ENCODE results near the gene MARCHF11. TPM values are rescaled to one million over a fixed set of nuclear protein-coding genes. Genes with fewer than 3 reads are reported as not detected.

The MARCHF11 gene
- total and polyA plus RNA-seq, 2 donors (not counting 1 experiment from before 2014, with no cell fraction given): not detected

- H3K27me3 Mint-ChIP-seq: no peaks in the 10 kb centered on the region
- Histone ChIP-seq H3K4me1 (ENCODE audit: control insufficient read depth in 2 of 2, insufficient read depth in 2 of 2, low read length in 2 of 2) (no peaks in the 10 kb centered on the region), H3K4me2 (replicated peaks; ENCODE audit: low read depth, low read length, poor library complexity, severe bottlenecking) (no peak overlapping the region), H2AFZ (ENCODE audit: insufficient read depth, low read depth, low read length, poor library complexity, severe bottlenecking) (no peak overlapping the region), H3K36me3 (replicated peaks in 1 of 2; ENCODE audit: control extremely low read depth in 1 of 2, control insufficient read depth in 1 of 2, extremely low read depth in 1 of 2, insufficient read depth in 2 of 2, low read length in 1 of 2) (no peaks in the 10 kb centered on the region), H3K27me3 (replicated peaks in 1 of 4; ENCODE audit: control extremely low read depth in 1 of 4, control insufficient read depth in 3 of 4, insufficient read depth in 4 of 4, low read length in 3 of 4) (no peaks in the 10 kb centered on the region), H3K9me3 (ENCODE audit: control extremely low read depth in 1 of 3, control insufficient read depth in 2 of 3, insufficient read depth in 1 of 3, low read length in 2 of 3) (no peaks in the 10 kb centered on the region), H4K20me1 (ENCODE audit: control insufficient read depth, insufficient read depth, low read length, poor library complexity, severe bottlenecking) (no peaks in the 10 kb centered on the region), H3K4me3 (ENCODE audit: control extremely low read depth in 1 of 5, extremely low read depth in 1 of 5, insufficient read depth in 1 of 5, low read depth in 2 of 5, low read length in 4 of 5) (no peak overlapping the region), H3K9ac (ENCODE audit: low read length) (no peak overlapping the region), H3K79me2 (ENCODE audit: control insufficient read depth, insufficient read depth, low read length) (no peaks in the 10 kb centered on the region), H3K27ac (ENCODE audit: low read length in 2 of 2) (no peak overlapping the region)
- TF ChIP-seq EZH2 (IDR thresholded peaks at IDR 0.05; ENCODE audit: borderline replicate concordance, insufficient read depth, low read depth, low read length, poor library complexity, severe bottlenecking) (no peak), CTCF (IDR thresholded peaks at IDR 0.05) (no peak)
- H3K9me3 Mint-ChIP-seq (ENCODE audit: insufficient read depth): no peaks in the 10 kb centered on the region
- ATAC-seq (ENCODE audit: low read depth) (no peak), DNase-seq (no peak)
- no peaks in the 10 kb centered on the region for H3K4me1 Mint-ChIP-seq
- ChIA-PET CTCF (interaction anchor here (1.7 kb wide), 1 partner anchor 296 kb away, joined by 12 read pairs; no protein-coding TSS in a partner anchor), POLR2A (no interaction called here)
- H3K27ac Mint-ChIP-seq: no peak overlapping the region
- H3K4me3 Mint-ChIP-seq: no peak overlapping the region
- no CpG with 5 or more reads among the region's 2 CpGs for WGBS (ENCODE audit: insufficient coverage)
- intact Hi-C loops (cut with micrococcal nuclease): no loop called here
These were observed 20.0 kb downstream of the MARCHF11 start for GRCh38 chr5:16159636-16160035.

GRCh38 chr5:16156152-16156551, 23.4 kb downstream of the MARCHF11 start:
- intact Hi-C loops (cut with micrococcal nuclease): no loop called here
- POLR2A ChIA-PET: no interaction called here
- H3K27ac ChIP-seq (ENCODE audit: low read length in 2 of 2): no peak overlapping the region
- H2AFZ ChIP-seq (ENCODE audit: insufficient read depth, low read depth, low read length, poor library complexity, severe bottlenecking): no peak overlapping the region
- ATAC-seq (ENCODE audit: low read depth) (no peak), DNase-seq (no peak)
- H3K4me2 ChIP-seq (replicated peaks; ENCODE audit: low read depth, low read length, poor library complexity, severe bottlenecking): no peak overlapping the region
- WGBS (ENCODE audit: insufficient coverage): no CpG with 5 or more reads among the region's 1 CpG
- H3K9ac ChIP-seq (ENCODE audit: low read length): no peak overlapping the region
- no peaks in the 10 kb centered on the region for H4K20me1 ChIP-seq (ENCODE audit: control insufficient read depth, insufficient read depth, low read length, poor library complexity, severe bottlenecking)
- H3K4me3 ChIP-seq (ENCODE audit: control extremely low read depth in 1 of 5, extremely low read depth in 1 of 5, insufficient read depth in 1 of 5, low read depth in 2 of 5, low read length in 4 of 5): no peak overlapping the region
- no peaks in the 10 kb centered on the region for H3K79me2 ChIP-seq (ENCODE audit: control insufficient read depth, insufficient read depth, low read length)
- H3K27me3 ChIP-seq (replicated peaks in 1 of 4; ENCODE audit: control extremely low read depth in 1 of 4, control insufficient read depth in 3 of 4, insufficient read depth in 4 of 4, low read length in 3 of 4): no peaks in the 10 kb centered on the region
- Mint-ChIP-seq H3K27me3 (no peaks in the 10 kb centered on the region), H3K4me1 (no peaks in the 10 kb centered on the region), H3K9me3 (ENCODE audit: insufficient read depth) (no peaks in the 10 kb centered on the region), H3K27ac (no peak overlapping the region), H3K4me3 (no peak overlapping the region)
- CTCF ChIA-PET: no interaction called here
- H3K9me3 ChIP-seq (ENCODE audit: control extremely low read depth in 1 of 3, control insufficient read depth in 2 of 3, insufficient read depth in 1 of 3, low read length in 2 of 3): no peaks in the 10 kb centered on the region
- H3K4me1 ChIP-seq (ENCODE audit: control insufficient read depth in 2 of 2, insufficient read depth in 2 of 2, low read length in 2 of 2): no peaks in the 10 kb centered on the region
- TF ChIP-seq CTCF (IDR thresholded peaks at IDR 0.05) (no peak), EZH2 (IDR thresholded peaks at IDR 0.05; ENCODE audit: borderline replicate concordance, insufficient read depth, low read depth, low read length, poor library complexity, severe bottlenecking) (no peak)
- no peaks in the 10 kb centered on the region for H3K36me3 ChIP-seq (replicated peaks in 1 of 2; ENCODE audit: control extremely low read depth in 1 of 2, control insufficient read depth in 1 of 2, extremely low read depth in 1 of 2, insufficient read depth in 2 of 2, low read length in 1 of 2)
